AG04449 (cell line): ENCODE results near the gene NDUFAF4.
"Not testable (repeated sequence)": the region's sequence is repeated elsewhere in the genome, so short reads cannot be mapped to it uniquely, and the experiment has no call there.

Experiments
- CTCF ChIA-PET: fragments of 350-600 bp; formaldehyde crosslinking; extraction: SDS; loops from one replicate; lab custom pipeline; 2021; ENCODE audit warnings: antibody characterized with exemption; lab: Yijun Ruan, JAX
- POLR2A ChIA-PET: fragments of 400-600, 350-600 bp; formaldehyde crosslinking; extraction: SDS; loops from one replicate; lab custom pipeline; 2020; ENCODE audit warnings: antibody characterized with exemption, inconsistent platforms; lab: Yijun Ruan, JAX
- DNase-seq: peaks from one replicate; pipeline ENCODE4 v3.0.0-alpha.2; 2010; ENCODE audit warnings: low read depth, low spot score
- H3K4me3 ChIP-seq: 2 replicates; pipeline ENCODE4 v1.5.1; 2011; ENCODE audit warnings: low read depth, mild to moderate bottlenecking, control low read depth, low read length
- TF ChIP-seq, protein P1 (sequence below): IDR thresholded peaks from one replicate; pipeline ENCODE4 v1.5.1; 2011; ENCODE audit warnings: mild to moderate bottlenecking, moderate library complexity, low read length, control low read depth, inconsistent platforms; ENCODE audit not compliant: insufficient read depth; ENCODE audit errors: missing control alignments

Gene NDUFAF4

DNA sequence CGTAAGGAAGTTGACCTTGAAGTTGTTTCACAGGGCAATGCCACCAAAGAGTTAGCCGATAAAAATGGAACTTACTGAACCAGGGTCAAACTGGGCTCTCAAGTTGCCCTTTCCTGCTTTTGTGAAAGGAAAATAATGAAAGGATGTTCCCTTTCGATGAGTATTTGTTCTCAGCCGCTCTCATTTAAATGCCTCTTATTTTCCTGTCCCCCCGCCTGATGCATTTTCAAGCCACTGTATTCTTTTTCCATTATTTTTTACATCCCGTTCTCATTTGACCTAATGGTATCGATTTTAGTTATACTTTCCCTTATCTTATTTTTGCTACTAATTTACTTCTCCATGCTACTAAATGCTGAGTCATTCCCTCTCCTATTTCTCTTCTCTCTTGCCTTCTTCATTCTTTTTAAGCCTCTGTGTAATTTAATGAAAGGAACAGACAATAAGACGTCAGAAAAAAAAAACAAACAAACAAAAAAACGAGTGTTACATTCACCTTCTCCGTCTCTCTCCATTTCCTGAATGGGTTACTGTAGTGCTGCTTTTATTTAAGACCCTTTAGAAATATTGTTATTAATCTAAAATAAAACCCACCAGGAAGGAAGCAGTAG lies 655 bp upstream of the NDUFAF4 start:
- no peak for DNase-seq
- POLR2A ChIA-PET, result interaction anchor here (0.9 kb wide), 1 partner anchor 10 kb away, joined by 6 read pairs; no protein-coding TSS in a partner anchor
- TF ChIP-seq, protein P1, sequence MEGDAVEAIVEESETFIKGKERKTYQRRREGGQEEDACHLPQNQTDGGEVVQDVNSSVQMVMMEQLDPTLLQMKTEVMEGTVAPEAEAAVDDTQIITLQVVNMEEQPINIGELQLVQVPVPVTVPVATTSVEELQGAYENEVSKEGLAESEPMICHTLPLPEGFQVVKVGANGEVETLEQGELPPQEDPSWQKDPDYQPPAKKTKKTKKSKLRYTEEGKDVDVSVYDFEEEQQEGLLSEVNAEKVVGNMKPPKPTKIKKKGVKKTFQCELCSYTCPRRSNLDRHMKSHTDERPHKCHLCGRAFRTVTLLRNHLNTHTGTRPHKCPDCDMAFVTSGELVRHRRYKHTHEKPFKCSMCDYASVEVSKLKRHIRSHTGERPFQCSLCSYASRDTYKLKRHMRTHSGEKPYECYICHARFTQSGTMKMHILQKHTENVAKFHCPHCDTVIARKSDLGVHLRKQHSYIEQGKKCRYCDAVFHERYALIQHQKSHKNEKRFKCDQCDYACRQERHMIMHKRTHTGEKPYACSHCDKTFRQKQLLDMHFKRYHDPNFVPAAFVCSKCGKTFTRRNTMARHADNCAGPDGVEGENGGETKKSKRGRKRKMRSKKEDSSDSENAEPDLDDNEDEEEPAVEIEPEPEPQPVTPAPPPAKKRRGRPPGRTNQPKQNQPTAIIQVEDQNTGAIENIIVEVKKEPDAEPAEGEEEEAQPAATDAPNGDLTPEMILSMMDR, result no peak
- CTCF ChIA-PET, result interaction anchor here (0.7 to 4.9 kb wide), 35 partner anchors 9 to 608 kb away, joined by 3 to 134 read pairs (median 5); partner anchors contain the start of gene KLHL32
- peak overlapping the region; percentile 87 for H3K4me3 ChIP-seq

DNA sequence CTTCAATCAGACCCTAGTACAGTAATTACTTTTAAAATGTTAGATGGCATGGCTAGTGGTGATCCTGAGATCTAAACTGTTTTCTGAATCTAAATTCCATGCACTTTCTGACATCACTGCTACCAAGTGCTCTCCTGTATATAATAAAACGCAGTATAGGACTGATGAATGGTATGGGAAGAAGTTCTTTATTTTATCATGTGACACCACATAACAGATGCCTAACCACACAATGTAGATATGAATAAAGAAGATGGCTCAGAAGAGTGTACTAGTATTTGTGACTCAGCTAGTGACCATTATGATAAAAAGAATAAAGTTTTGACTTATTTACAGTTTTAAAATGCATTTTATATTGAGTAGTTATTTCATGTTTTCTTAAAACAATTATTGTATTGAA lies 8.5 kb downstream of the NDUFAF4 start:
- CTCF ChIA-PET, result interaction anchor here (0.9 kb wide), 1 partner anchor 9 kb away, joined by 4 read pairs; the partner anchor contains the start of gene NDUFAF4
- TF ChIP-seq, protein P1, result no peak
- POLR2A ChIA-PET, result no interaction called here
- no peak overlapping the region for H3K4me3 ChIP-seq
- DNase-seq, result no peak

DNA sequence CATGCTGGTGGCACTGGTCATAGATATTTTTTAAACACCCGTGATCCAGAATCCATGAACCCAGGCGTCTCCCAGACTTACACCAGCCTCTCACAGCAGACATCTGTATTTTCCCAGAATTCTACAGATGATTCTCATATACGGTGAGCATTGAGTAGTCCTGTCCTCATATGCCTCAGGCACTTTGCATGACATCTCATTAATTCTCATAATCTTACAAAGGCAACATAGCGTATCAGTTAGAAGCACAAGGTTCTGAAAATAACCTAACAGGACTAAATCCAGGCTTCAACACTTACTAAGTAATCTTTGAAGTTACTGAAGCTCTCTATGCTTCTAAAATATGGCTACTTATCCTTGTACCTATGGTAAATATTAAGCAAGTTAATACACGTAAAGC lies 8.9 kb downstream of the NDUFAF4 start:
- TF ChIP-seq, protein P1, result no peak
- POLR2A ChIA-PET, result no interaction called here
- no peak overlapping the region for H3K4me3 ChIP-seq
- CTCF ChIA-PET, result interaction anchor here (0.8 to 0.9 kb wide), 2 partner anchors 9 to 11 kb away, joined by 3 to 4 read pairs; partner anchors contain the start of gene NDUFAF4
- no peak for DNase-seq

DNA sequence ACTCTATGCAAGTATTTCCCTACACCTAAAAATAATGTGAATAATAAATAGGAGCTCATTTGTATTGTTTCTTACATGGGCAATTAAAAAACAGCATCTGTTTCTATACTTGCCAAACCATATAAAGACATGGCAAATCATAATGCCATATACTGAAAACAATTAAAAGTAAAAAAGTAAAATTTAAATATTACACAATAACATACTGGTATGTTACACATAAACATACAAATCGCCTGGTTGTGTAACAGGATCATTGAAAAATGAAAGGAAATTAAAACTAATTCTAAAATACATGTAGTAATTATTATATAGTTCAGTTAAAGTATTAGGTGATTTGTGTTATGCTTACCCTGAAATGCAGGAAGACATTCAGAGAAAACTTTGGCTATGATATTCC lies 11.2 kb downstream of the NDUFAF4 start:
- POLR2A ChIA-PET, result no interaction called here
- no peak for DNase-seq
- TF ChIP-seq, protein P1, result no peak
- CTCF ChIA-PET, result interaction anchor here (5.2 kb wide), 1 partner anchor 12 kb away, joined by 39 read pairs; the partner anchor contains the start of gene NDUFAF4
- H3K4me3 ChIP-seq, result no peak overlapping the region

DNA sequence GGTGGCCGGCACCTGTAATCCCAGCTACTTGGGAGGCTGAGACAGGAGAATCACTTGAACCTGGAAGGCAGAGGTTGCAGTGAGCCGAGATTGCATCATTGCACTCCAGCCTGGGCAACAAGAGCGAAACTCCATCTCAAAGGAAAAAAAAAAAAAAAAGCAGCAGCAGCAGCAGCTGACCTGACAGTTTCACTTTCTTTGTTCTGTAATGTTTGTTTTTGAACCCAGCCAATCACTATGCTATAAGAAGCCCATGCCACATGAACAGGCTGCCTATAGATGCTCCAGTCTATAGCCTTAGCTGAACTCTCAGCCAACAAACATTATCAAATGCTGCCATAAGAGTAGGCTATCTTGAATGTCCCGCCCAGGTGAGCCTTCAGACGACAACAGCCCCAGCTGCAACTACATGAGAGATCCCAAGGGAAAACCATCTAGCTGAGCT lies 12.5 kb downstream of the NDUFAF4 start:
- H3K4me3 ChIP-seq, DNase-seq, POLR2A ChIA-PET: not testable (repeated sequence)
- CTCF ChIA-PET, result interaction anchor here (0.6 to 5.2 kb wide), 4 partner anchors 13 to 432 kb away, joined by 3 to 39 read pairs (median 4); partner anchors contain the start of gene NDUFAF4

DNA sequence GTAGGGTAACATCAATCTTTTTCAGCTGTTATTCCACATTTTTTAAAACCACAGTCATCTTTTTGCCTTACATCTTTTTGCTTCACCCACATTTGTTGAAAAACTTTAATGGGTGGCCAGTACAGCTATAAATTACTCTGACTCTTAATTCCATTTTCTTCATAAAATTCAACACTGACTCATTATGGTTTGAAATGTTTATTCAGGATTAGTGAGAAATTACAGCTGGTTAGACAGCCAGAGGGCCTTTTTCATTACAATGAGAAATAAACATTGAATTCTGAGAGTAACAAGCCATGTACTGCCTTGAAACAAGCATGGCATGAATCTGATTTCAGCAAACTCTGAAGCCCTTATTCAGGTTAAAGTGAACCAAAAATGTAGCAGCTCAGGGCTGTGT lies 19.5 kb downstream of the NDUFAF4 start:
- TF ChIP-seq, protein P1, result no peak
- H3K4me3 ChIP-seq, result no peak overlapping the region
- ChIA-PET POLR2A (no interaction called here), CTCF (interaction anchor here (1.0 kb wide), 1 partner anchor 10 kb away, joined by 3 read pairs; no protein-coding TSS in a partner anchor)
- no peak for DNase-seq
